ENCODE results near the gene HAO1. TPM values are rescaled to one million over a fixed set of nuclear protein-coding genes. Genes with fewer than 3 reads are reported as not detected.

HAO1 gene
- polyA plus RNA-seq, 1 of the 3 experiments (the other 2 are of a cell fraction), result not detected

- Histone ChIP-seq H3K9me3 (no peaks in the 10 kb centered on the region), H2AFZ (ENCODE audit: low read depth) (no peak overlapping the region), H3F3A (replicated peaks; ENCODE audit: insufficient read depth) (peaks cover 12% of the 10 kb centered on the region), H3K4me1 (ENCODE audit: control insufficient read depth in 1 of 2, insufficient read depth in 2 of 2, low read depth in 1 of 2, low read length in 1 of 2) (peaks cover 0 to 9% of the 10 kb centered on the region in 2 experiments; a peak in 3 of 4 replicates), H3K27me3 (ENCODE audit: insufficient read depth) (no peaks in the 10 kb centered on the region), H3K4me3 (ENCODE audit: low read depth in 2 of 2, low read length in 1 of 2) (no peak overlapping the region), H3K27ac (ENCODE audit: low read depth in 2 of 2, low read length in 1 of 2) (no peak overlapping the region), H3K4me2 (no peak overlapping the region), H3K36me3 (replicated peaks in 1 of 2; ENCODE audit: control insufficient read depth in 1 of 2, insufficient read depth in 2 of 2, low read length in 1 of 2) (no peaks in the 10 kb centered on the region), H3K79me2 (ENCODE audit: insufficient read depth) (no peaks in the 10 kb centered on the region), H3K9ac (no peak overlapping the region), H3K9me2 (no peaks in the 10 kb centered on the region), H4K20me1 (ENCODE audit: insufficient read depth) (no peaks in the 10 kb centered on the region)
- ChIA-PET POLR2A (no interaction called here), CTCF (interaction anchor here (1.4 to 1.7 kb wide), 2 partner anchors 9 to 867 kb away, joined by 3 to 4 read pairs; no protein-coding TSS in a partner anchor)
- TF ChIP-seq, protein P1, sequence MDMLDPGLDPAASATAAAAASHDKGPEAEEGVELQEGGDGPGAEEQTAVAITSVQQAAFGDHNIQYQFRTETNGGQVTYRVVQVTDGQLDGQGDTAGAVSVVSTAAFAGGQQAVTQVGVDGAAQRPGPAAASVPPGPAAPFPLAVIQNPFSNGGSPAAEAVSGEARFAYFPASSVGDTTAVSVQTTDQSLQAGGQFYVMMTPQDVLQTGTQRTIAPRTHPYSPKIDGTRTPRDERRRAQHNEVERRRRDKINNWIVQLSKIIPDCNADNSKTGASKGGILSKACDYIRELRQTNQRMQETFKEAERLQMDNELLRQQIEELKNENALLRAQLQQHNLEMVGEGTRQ (IDR thresholded peaks at IDR 0.05; ENCODE audit: borderline replicate concordance, low read depth, low read length), result no peak
- TF ChIP-seq MEF2A (IDR thresholded peaks at IDR 0.05; ENCODE audit: borderline replicate concordance, low read depth) (no peak), EZH2phosphoT487 (IDR thresholded peaks at IDR 0.05; ENCODE audit: borderline replicate concordance, low read depth) (no peak), FOXJ3 (CRISPR knock-in tag; IDR thresholded peaks at IDR 0.05) (no peak), RXRA (IDR thresholded peaks at IDR 0.05; ENCODE audit: borderline replicate concordance, low read depth) (no peak), PBX3 (IDR thresholded peaks at IDR 0.05) (no peak), ZBTB33 (IDR thresholded peaks at IDR 0.05; ENCODE audit: borderline replicate concordance, low read depth) (no peak), NFIC (IDR thresholded peaks at IDR 0.05; ENCODE audit: borderline replicate concordance) (peak; percentile 44; the same call in 1 of the 2 replicates)
- WGBS (ENCODE audit: low lambda C conversion rate), result 75% methylated on average over 1 of the region's 1 CpG
- no peak for DNase-seq
Observed at GRCh38 chr20:7855545-7855944, 84.7 kb downstream of the HAO1 start.

DNA sequence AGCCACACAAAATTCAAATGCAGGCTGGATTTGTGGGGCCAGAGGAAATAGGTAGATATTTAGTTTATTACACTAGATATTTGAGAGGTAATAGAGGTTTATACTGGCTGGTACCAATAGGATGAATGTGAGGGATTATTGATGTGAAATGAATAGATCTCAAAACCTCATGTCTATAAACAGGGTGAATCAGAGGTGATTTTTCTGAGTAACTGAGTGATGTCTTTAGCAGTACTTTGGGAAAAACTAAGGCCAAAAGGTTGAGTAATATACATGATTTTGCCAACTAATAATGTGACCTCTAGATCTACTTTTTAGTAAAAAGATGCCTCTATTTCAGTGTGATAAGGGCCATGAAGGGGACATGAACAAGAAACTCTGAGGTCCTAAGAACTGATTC is 86.8 kb downstream of the HAO1 start:
- Histone ChIP-seq H4K20me1 (ENCODE audit: insufficient read depth) (no peaks in the 10 kb centered on the region), H3K4me1 (ENCODE audit: control insufficient read depth in 1 of 2, insufficient read depth in 2 of 2, low read depth in 1 of 2, low read length in 1 of 2) (peaks cover 0 to 9% of the 10 kb centered on the region in 2 experiments; a peak in 3 of 4 replicates), H3K9me2 (no peaks in the 10 kb centered on the region), H3K36me3 (replicated peaks in 1 of 2; ENCODE audit: control insufficient read depth in 1 of 2, insufficient read depth in 2 of 2, low read length in 1 of 2) (no peaks in the 10 kb centered on the region), H3K9me3 (no peaks in the 10 kb centered on the region), H2AFZ (ENCODE audit: low read depth) (no peak overlapping the region), H3K4me2 (no peak overlapping the region), H3K79me2 (ENCODE audit: insufficient read depth) (no peaks in the 10 kb centered on the region), H3K27ac (ENCODE audit: low read depth in 2 of 2, low read length in 1 of 2) (no peak overlapping the region), H3K9ac (no peak overlapping the region), H3K27me3 (ENCODE audit: insufficient read depth) (no peaks in the 10 kb centered on the region), H3K4me3 (ENCODE audit: low read depth in 2 of 2, low read length in 1 of 2) (no peak overlapping the region), H3F3A (replicated peaks; ENCODE audit: insufficient read depth) (peaks cover 12% of the 10 kb centered on the region)
- POLR2A ChIA-PET, result no interaction called here
- DNase-seq, result no peak
- CTCF ChIA-PET, result no interaction called here
- no peak for TF ChIP-seq MEF2A (IDR thresholded peaks at IDR 0.05; ENCODE audit: borderline replicate concordance, low read depth)
- TF ChIP-seq, protein P1 (IDR thresholded peaks at IDR 0.05; ENCODE audit: borderline replicate concordance, low read depth, low read length), result no peak
- no peak for TF ChIP-seq TCF12 (IDR thresholded peaks at IDR 0.05)
- TF ChIP-seq YY1 (IDR thresholded peaks at IDR 0.05; ENCODE audit: low read depth), result no peak
- TF ChIP-seq RFX5 (IDR thresholded peaks at IDR 0.05; ENCODE audit: low read length), result no peak
- TF ChIP-seq FOXM1 (IDR thresholded peaks at IDR 0.05; ENCODE audit: low read depth), result no peak
- TF ChIP-seq, protein P2, sequence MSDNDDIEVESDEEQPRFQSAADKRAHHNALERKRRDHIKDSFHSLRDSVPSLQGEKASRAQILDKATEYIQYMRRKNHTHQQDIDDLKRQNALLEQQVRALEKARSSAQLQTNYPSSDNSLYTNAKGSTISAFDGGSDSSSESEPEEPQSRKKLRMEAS (IDR thresholded peaks at IDR 0.05; ENCODE audit: low read depth), result no peak
- TF ChIP-seq TEAD4 (IDR thresholded peaks at IDR 0.05; ENCODE audit: borderline replicate concordance, insufficient read depth), result no peak

Data from SK-N-SH (cell line).